OCI-M2 (cell line): ENCODE results near the gene BTAF1.
"Not testable (repeated sequence)": the region's sequence is repeated elsewhere in the genome, so short reads cannot be mapped to it uniquely, and the experiment has no call there.

Experiments
- DNase-seq: peaks from one replicate; lab custom pipeline; 2025; ENCODE audit not compliant: unreplicated experiment; lab: John Stamatoyannopoulos, UW

The BTAF1 gene

GRCh38 chr10:91976317-91977051 is 52.9 kb downstream of the BTAF1 start:
- no peak for DNase-seq

GRCh38 chr10:91977491-91977890 is 53.9 kb downstream of the BTAF1 start:
- no peak for DNase-seq

- no peak for DNase-seq
Observed at GRCh38 chr10:91978585-91978984, 55.0 kb downstream of the BTAF1 start.

- no peak for DNase-seq
Observed at GRCh38 chr10:91980319-91980718, 56.7 kb downstream of the BTAF1 start.

GRCh38 chr10:91983416-91983815 is 59.8 kb downstream of the BTAF1 start:
- DNase-seq, result no peak

- no peak for DNase-seq
Observed at GRCh38 chr10:91987397-91988037, 63.9 kb downstream of the BTAF1 start.

GRCh38 chr10:91992031-91992430 is 68.5 kb downstream of the BTAF1 start:
- no peak for DNase-seq

- DNase-seq, result no peak
Observed at GRCh38 chr10:91996266-91996665, 72.7 kb downstream of the BTAF1 start.

- no peak for DNase-seq
Observed at GRCh38 chr10:92001581-92001980, 78.0 kb downstream of the BTAF1 start.

- DNase-seq, result no peak
Observed at GRCh38 chr10:92001995-92002394, 78.4 kb downstream of the BTAF1 start.

GRCh38 chr10:92003258-92003657 is 79.7 kb downstream of the BTAF1 start:
- DNase-seq, result no peak

GRCh38 chr10:92005978-92006377 is 82.4 kb downstream of the BTAF1 start:
- DNase-seq, result no peak

GRCh38 chr10:92009445-92009844 is 85.9 kb downstream of the BTAF1 start:
- DNase-seq, result no peak

- DNase-seq, result no peak
Observed at GRCh38 chr10:92010047-92010735, 86.6 kb downstream of the BTAF1 start.

GRCh38 chr10:92011560-92012214 is 88.1 kb downstream of the BTAF1 start:
- DNase-seq, result no peak

- DNase-seq, result no peak
Observed at GRCh38 chr10:92014620-92015019, 91.0 kb downstream of the BTAF1 start.

- no peak for DNase-seq
Observed at GRCh38 chr10:92024700-92025099, 101.1 kb downstream of the BTAF1 start.

- not testable (repeated sequence) for DNase-seq
Observed at GRCh38 chr10:92025340-92025739, 101.8 kb downstream of the BTAF1 start.

GRCh38 chr10:92027141-92027540 is 103.6 kb downstream of the BTAF1 start:
- no peak for DNase-seq

GRCh38 chr10:92031580-92031979 is 108.0 kb downstream of the BTAF1 start:
- DNase-seq, result no peak

- not testable (repeated sequence) for DNase-seq
Observed at GRCh38 chr10:92033070-92033469, 109.5 kb downstream of the BTAF1 start.

- DNase-seq, result no peak
Observed at GRCh38 chr10:92038949-92039348, 115.4 kb downstream of the BTAF1 start.
